GM21367 (cell line): ENCODE results near the gene POU6F2.
A peak's percentile ranks its signal among the peaks of the same experiment; 100 is the strongest.

Source experiments
- ATAC-seq: cut with Tn5 transposase; IDR thresholded peaks from one replicate; pipeline ENCODE4 v1.9.1; 2021; ENCODE audit not compliant: unreplicated experiment

Gene POU6F2

GRCh38 chr7:39386718-39387117 lies 409.0 kb downstream of the POU6F2 start:
- no peak for ATAC-seq

- no peak for ATAC-seq
These were observed 414.4 kb downstream of the POU6F2 start for GRCh38 chr7:39392151-39392550.

- no peak for ATAC-seq
These were observed 416.5 kb downstream of the POU6F2 start for GRCh38 chr7:39394105-39394680.

GRCh38 chr7:39399458-39399857 lies 421.7 kb downstream of the POU6F2 start:
- ATAC-seq: no peak

- no peak for ATAC-seq
These were observed 422.3 kb downstream of the POU6F2 start for GRCh38 chr7:39399986-39400385.

- no peak for ATAC-seq
These were observed 423.1 kb downstream of the POU6F2 start for GRCh38 chr7:39400836-39401235.

GRCh38 chr7:39402034-39402433 lies 424.3 kb downstream of the POU6F2 start:
- ATAC-seq: no peak

- no peak for ATAC-seq
These were observed 427.2 kb downstream of the POU6F2 start for GRCh38 chr7:39404907-39405306.

GRCh38 chr7:39405581-39405980 lies 427.9 kb downstream of the POU6F2 start:
- ATAC-seq: no peak

GRCh38 chr7:39406467-39406866 lies 428.8 kb downstream of the POU6F2 start:
- no peak for ATAC-seq

GRCh38 chr7:39407137-39407536 lies 429.4 kb downstream of the POU6F2 start:
- ATAC-seq: no peak

GRCh38 chr7:39407723-39408122 lies 430.0 kb downstream of the POU6F2 start:
- no peak for ATAC-seq

GRCh38 chr7:39408906-39409305 lies 431.2 kb downstream of the POU6F2 start:
- ATAC-seq: no peak

GRCh38 chr7:39410582-39410981 lies 432.9 kb downstream of the POU6F2 start:
- no peak for ATAC-seq

- no peak for ATAC-seq
These were observed 436.0 kb downstream of the POU6F2 start for GRCh38 chr7:39413636-39414223.

- peak; percentile 84 for ATAC-seq
These were observed 436.7 kb downstream of the POU6F2 start for GRCh38 chr7:39414224-39415035.

- ATAC-seq: no peak
These were observed 437.5 kb downstream of the POU6F2 start for GRCh38 chr7:39415091-39415787.

GRCh38 chr7:39416866-39417265 lies 439.2 kb downstream of the POU6F2 start:
- ATAC-seq: no peak

- no peak for ATAC-seq
These were observed 439.9 kb downstream of the POU6F2 start for GRCh38 chr7:39417642-39418041.

GRCh38 chr7:39421251-39421650 lies 443.5 kb downstream of the POU6F2 start:
- no peak for ATAC-seq

- ATAC-seq: no peak
These were observed 444.0 kb downstream of the POU6F2 start for GRCh38 chr7:39421661-39422060.

- no peak for ATAC-seq
These were observed 450.5 kb downstream of the POU6F2 start for GRCh38 chr7:39428221-39428620.
